Smooth muscle cell (in vitro differentiated cells): ENCODE data around the gene KLK13. TPM values are rescaled to one million over a fixed set of nuclear protein-coding genes. Genes with fewer than 3 reads are reported as not detected.

Source experiments
- DNase-seq: peaks from one replicate; lab custom pipeline; 2025; ENCODE audit not compliant: unreplicated experiment; lab: John Stamatoyannopoulos, UW
- H2AFZ ChIP-seq: fragments of 200-600 bp; sonication (generic); 2 replicates; pipeline ENCODE4 v1.6.0; 2016; ENCODE audit warnings: antibody characterized with exemption, low read depth, mild to moderate bottlenecking
- H3F3A ChIP-seq: fragments of 200-600 bp; sonication (generic); 2 replicates; pipeline ENCODE4 v1.6.0; 2017; ENCODE audit warnings: antibody characterized with exemption, low read depth
- H3K27ac ChIP-seq: fragments of 200-600 bp; sonication (generic); 2 replicates; pipeline ENCODE4 v1.5.1; 2016; ENCODE audit warnings: low read depth, mild to moderate bottlenecking
- H3K27me3 ChIP-seq: fragments of 200-600 bp; sonication (generic); 2 replicates; pipeline ENCODE4 v1.6.1; 2016; ENCODE audit warnings: low read depth, mild to moderate bottlenecking
- H3K36me3 ChIP-seq: fragments of 200-600 bp; sonication (generic); 2 replicates; pipeline ENCODE4 v1.5.1; 2016; ENCODE audit warnings: low read depth
- H3K4me1 ChIP-seq: fragments of 200-600 bp; sonication (generic); 2 replicates; pipeline ENCODE4 v1.5.1; 2016; ENCODE audit warnings: low read depth
- H3K4me2 ChIP-seq: fragments of 200-600 bp; sonication (generic); 2 replicates; pipeline ENCODE4 v1.6.0; 2016; ENCODE audit warnings: mild to moderate bottlenecking
- H3K4me3 ChIP-seq: fragments of 200-600 bp; sonication (generic); 2 replicates; pipeline ENCODE4 v1.5.1; 2016; ENCODE audit warnings: mild to moderate bottlenecking
- H3K79me2 ChIP-seq: fragments of 200-600 bp; sonication (generic); 2 replicates; pipeline ENCODE4 v1.6.0; 2016; ENCODE audit warnings: low read depth, mild to moderate bottlenecking
- H3K9ac ChIP-seq: fragments of 200-600 bp; sonication (generic); 2 replicates; pipeline ENCODE4 v1.6.0; 2016; ENCODE audit warnings: low read depth
- H3K9me3 ChIP-seq: fragments of 200-600 bp; sonication (generic); replicated peaks from 2 replicates; pipeline ENCODE4 v1.5.1; 2016; ENCODE audit warnings: low read depth
- H4K20me1 ChIP-seq: fragments of 200-600 bp; sonication (generic); 2 replicates; pipeline ENCODE4 v1.6.0; 2016; ENCODE audit warnings: low read depth
- CTCF ChIP-seq: fragments of 200-600 bp; sonication (generic); IDR thresholded peaks from 2 replicates; pipeline ENCODE4 v1.5.1; 2017; ENCODE audit warnings: borderline replicate concordance, mild to moderate bottlenecking, antibody characterized with exemption; ENCODE audit not compliant: insufficient read depth, poor library complexity, severe bottlenecking
- WGBS: methylation state at CpG from one replicate; pipeline ENCODE4 v1.1.7; 2016; ENCODE audit warnings: low lambda C conversion rate; 5-methylcytosine and 5-hydroxymethylcytosine counted together
- polyA plus RNA-seq: library from polyadenylated mRNA; unstranded; fragments of >200 nt; fragmentation: Nextera tagmentation; extraction: Ambion mirVana; gene quantifications from 2 replicates; pipeline ENCODE4 v1.2.1, GENCODE V29; 2016
- total RNA-seq: library from RNA; depleted of rRNA; stranded (reverse); fragments of >200 nt; gene quantifications from 2 replicates; pipeline ENCODE4 v1.2.3, GENCODE V29; 2014

The KLK13 gene
- total and polyA plus RNA-seq, 2 experiments from 2014 or later, result 0.72 to 1.3 TPM

- Histone ChIP-seq H4K20me1 (peaks cover 70% of the 10 kb centered on the region), H3K9ac (no peak overlapping the region), H3K9me3 (no peaks in the 10 kb centered on the region), H3K4me3 (no peak overlapping the region), H3K36me3 (no peaks in the 10 kb centered on the region), H3K4me1 (no peaks in the 10 kb centered on the region), H3K4me2 (no peak overlapping the region), H3K27me3 (no peaks in the 10 kb centered on the region), H2AFZ (no peak overlapping the region), H3K27ac (no peak overlapping the region), H3K79me2 (no peaks in the 10 kb centered on the region), H3F3A (peaks cover 3% of the 10 kb centered on the region)
- DNase-seq, result no peak
- whole genome bisulfite sequencing, result 57% methylated on average over 56 of the region's 78 CpGs
- TF ChIP-seq CTCF, result no peak
Observed at GRCh38 chr19:51098365-51099046, 33.6 kb upstream of the KLK13 start.

- Histone ChIP-seq H3F3A (peaks cover 3% of the 10 kb centered on the region), H3K4me1 (no peaks in the 10 kb centered on the region), H3K9me3 (no peaks in the 10 kb centered on the region), H3K36me3 (no peaks in the 10 kb centered on the region), H3K4me2 (no peak overlapping the region), H2AFZ (no peak overlapping the region), H4K20me1 (peaks cover 66% of the 10 kb centered on the region), H3K9ac (no peak overlapping the region), H3K79me2 (no peaks in the 10 kb centered on the region), H3K27ac (no peak overlapping the region), H3K27me3 (no peaks in the 10 kb centered on the region), H3K4me3 (no peak overlapping the region)
- no peak for DNase-seq
- WGBS, result 92% methylated on average over 18 of the region's 20 CpGs
- TF ChIP-seq CTCF, result no peak
Observed at GRCh38 chr19:51097796-51098195, 32.9 kb upstream of the KLK13 start.

DNA sequence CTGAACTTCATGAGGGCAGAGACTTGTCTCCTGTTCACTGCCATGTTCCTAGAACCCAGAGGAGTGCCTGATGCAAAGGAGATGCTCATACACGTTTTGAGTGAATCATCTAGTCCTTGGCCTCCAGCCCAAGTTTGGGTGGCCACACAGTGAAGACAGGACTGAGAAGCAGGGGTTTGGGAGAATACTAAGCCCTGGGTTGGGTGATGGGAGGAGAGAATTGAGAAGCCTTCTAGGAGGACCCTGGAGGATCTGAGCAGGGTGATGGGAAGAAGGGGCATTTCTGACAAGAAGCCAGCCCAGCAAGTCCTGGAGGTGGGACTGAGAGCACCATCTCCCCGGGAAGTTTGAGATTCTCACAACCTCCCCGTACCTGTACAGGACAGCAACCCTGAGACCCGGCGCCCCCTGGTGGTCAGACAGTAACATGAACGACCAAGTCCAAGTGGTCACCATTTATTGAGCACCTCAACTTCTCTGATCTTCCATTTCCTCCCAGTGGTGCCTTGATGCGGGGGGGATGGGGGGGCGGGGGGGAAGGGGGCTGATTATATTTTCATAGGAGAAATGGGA, 32.4 kb upstream of the KLK13 start:
- Histone ChIP-seq H3K9ac (no peak overlapping the region), H3K4me2 (no peak overlapping the region), H3K27ac (no peak overlapping the region), H3K9me3 (no peaks in the 10 kb centered on the region), H3K79me2 (no peaks in the 10 kb centered on the region), H3K36me3 (no peaks in the 10 kb centered on the region), H4K20me1 (peaks cover 61% of the 10 kb centered on the region), H3K27me3 (no peaks in the 10 kb centered on the region), H3K4me3 (no peak overlapping the region), H3F3A (peaks cover 3% of the 10 kb centered on the region), H2AFZ (no peak overlapping the region), H3K4me1 (no peaks in the 10 kb centered on the region)
- DNase-seq, result no peak
- peak; percentile 66 for TF ChIP-seq CTCF
- WGBS, result 32% methylated on average over 4 of the region's 8 CpGs
